Osteoblast (primary cell): ENCODE measurements around the gene TICAM2. TPM values are rescaled to one million over a fixed set of nuclear protein-coding genes. Genes with fewer than 3 reads are reported as not detected.
A peak's percentile ranks its signal among the peaks of the same experiment; 100 is the strongest.

ENCODE experiments used
- DNase-seq: peaks from one replicate; pipeline ENCODE4 v3.0.0; 2011; ENCODE audit warnings: low spot score, mixed read lengths; ENCODE audit not compliant: insufficient read length; ENCODE audit errors: missing footprints
- H2AFZ ChIP-seq: 2 replicates; pipeline ENCODE4 v1.6.0; 2011; ENCODE audit warnings: mild to moderate bottlenecking, low read length
- H3K27ac ChIP-seq: 2 replicates; pipeline ENCODE4 v1.5.1; 2011; ENCODE audit warnings: mild to moderate bottlenecking, low read depth, low read length, moderate library complexity
- H3K27me3 ChIP-seq: 2 replicates; pipeline ENCODE4 v1.6.0; 2012; ENCODE audit warnings: mild to moderate bottlenecking, control low read depth, inconsistent platforms, low read length, moderate library complexity; ENCODE audit not compliant: insufficient read depth
- H3K36me3 ChIP-seq: 2 replicates; pipeline ENCODE4 v1.5.1; 2011; ENCODE audit warnings: mild to moderate bottlenecking, low read length, control low read depth, moderate library complexity; ENCODE audit not compliant: insufficient read depth
- H3K4me1 ChIP-seq: 2 replicates; pipeline ENCODE4 v1.5.1; 2011; ENCODE audit warnings: mild to moderate bottlenecking, low read length, control low read depth, moderate library complexity; ENCODE audit not compliant: insufficient read depth
- H3K4me2 ChIP-seq: 2 replicates; pipeline ENCODE4 v1.6.0; 2011; ENCODE audit warnings: mild to moderate bottlenecking, low read length; ENCODE audit not compliant: insufficient read depth
- H3K4me3 ChIP-seq: fragments of 200-600 bp; sonication (generic); 3 replicates; pipeline ENCODE4 v1.5.1; 2012; ENCODE audit warnings: mild to moderate bottlenecking, low read length, inconsistent platforms; ENCODE audit not compliant: insufficient read depth
- H3K79me2 ChIP-seq: 2 replicates; pipeline ENCODE4 v1.6.0; 2012; ENCODE audit warnings: mild to moderate bottlenecking, low read length, control low read depth, inconsistent platforms; ENCODE audit not compliant: insufficient read depth
- H3K9me3 ChIP-seq: 2 replicates; pipeline ENCODE4 v1.5.1; 2011; ENCODE audit warnings: low read depth, low read length, control low read depth
- H4K20me1 ChIP-seq: 2 replicates; pipeline ENCODE4 v1.6.0; 2012; ENCODE audit warnings: mild to moderate bottlenecking, low read length, control low read depth; ENCODE audit not compliant: insufficient read depth
- total RNA-seq: library from RNA; depleted of rRNA; stranded (reverse); fragments of >200 nt; gene quantifications from 2 replicates; pipeline ENCODE4 v1.2.3, GENCODE V29; 2012
- TF ChIP-seq, protein P1 (sequence below): IDR thresholded peaks from 2 replicates; pipeline ENCODE4 v1.5.1; 2011; ENCODE audit warnings: mild to moderate bottlenecking, low read depth, low read length, moderate library complexity; ENCODE audit errors: extremely low read depth

The TICAM2 gene
- total RNA-seq, 1 donor: 6.9 TPM

DNA sequence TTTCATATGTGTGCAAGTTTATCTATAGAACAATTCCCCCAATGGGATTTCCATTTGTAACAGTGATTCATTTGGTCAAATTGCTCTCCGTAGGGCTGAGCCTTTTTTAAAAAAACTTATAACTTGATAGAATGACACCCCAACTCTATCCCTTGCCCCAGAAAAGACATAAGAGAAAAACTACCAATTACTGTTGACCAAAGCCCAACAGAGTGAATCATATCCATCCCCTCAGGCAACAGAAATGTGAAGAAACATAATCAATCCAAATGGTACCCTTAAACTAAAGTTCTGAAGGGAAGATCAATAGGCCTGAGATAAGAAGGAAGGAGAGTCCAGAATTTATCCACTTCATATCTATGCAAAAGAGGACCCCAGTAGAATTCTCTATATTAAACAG is 17.8 kb downstream of the TICAM2 start:
- Histone ChIP-seq H3K4me2 (no peak overlapping the region), H4K20me1 (peaks cover 11% of the 10 kb centered on the region), H3K4me3 (no peak overlapping the region), H3K9me3 (no peaks in the 10 kb centered on the region), H3K27ac (peak overlapping the region; percentile 90), H3K27me3 (no peaks in the 10 kb centered on the region), H2AFZ (no peak overlapping the region), H3K36me3 (peaks cover 5% of the 10 kb centered on the region), H3K79me2 (peaks cover 89% of the 10 kb centered on the region), H3K4me1 (peaks cover 25% of the 10 kb centered on the region)
- TF ChIP-seq, protein P1, sequence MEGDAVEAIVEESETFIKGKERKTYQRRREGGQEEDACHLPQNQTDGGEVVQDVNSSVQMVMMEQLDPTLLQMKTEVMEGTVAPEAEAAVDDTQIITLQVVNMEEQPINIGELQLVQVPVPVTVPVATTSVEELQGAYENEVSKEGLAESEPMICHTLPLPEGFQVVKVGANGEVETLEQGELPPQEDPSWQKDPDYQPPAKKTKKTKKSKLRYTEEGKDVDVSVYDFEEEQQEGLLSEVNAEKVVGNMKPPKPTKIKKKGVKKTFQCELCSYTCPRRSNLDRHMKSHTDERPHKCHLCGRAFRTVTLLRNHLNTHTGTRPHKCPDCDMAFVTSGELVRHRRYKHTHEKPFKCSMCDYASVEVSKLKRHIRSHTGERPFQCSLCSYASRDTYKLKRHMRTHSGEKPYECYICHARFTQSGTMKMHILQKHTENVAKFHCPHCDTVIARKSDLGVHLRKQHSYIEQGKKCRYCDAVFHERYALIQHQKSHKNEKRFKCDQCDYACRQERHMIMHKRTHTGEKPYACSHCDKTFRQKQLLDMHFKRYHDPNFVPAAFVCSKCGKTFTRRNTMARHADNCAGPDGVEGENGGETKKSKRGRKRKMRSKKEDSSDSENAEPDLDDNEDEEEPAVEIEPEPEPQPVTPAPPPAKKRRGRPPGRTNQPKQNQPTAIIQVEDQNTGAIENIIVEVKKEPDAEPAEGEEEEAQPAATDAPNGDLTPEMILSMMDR: no peak
- DNase-seq: no peak

DNA sequence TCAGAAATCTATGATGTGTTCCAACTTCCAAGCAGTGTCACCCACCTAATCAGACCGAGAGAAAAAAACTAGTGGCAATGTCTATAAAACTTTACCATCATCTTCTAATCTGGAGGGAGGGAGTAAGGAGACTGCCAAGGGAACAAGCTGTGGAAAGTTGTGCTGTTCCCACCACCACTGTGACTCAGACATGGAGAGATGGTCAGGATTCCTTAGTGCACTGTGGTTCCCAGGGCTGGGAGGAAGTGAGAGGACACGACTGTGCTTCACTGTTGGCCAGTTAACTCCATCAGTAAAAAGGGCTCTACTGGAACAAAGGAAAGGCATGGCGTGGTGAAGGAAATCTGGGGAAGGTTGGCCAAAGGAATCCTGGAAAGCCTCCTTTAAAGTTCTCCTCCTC is 18.8 kb downstream of the TICAM2 start:
- Histone ChIP-seq H3K9me3 (no peaks in the 10 kb centered on the region), H3K4me3 (no peak overlapping the region), H3K36me3 (peaks cover 5% of the 10 kb centered on the region), H3K4me2 (peak overlapping the region; percentile 14), H3K27me3 (no peaks in the 10 kb centered on the region), H2AFZ (no peak overlapping the region), H3K79me2 (peaks cover 87% of the 10 kb centered on the region), H3K4me1 (peaks cover 30% of the 10 kb centered on the region), H4K20me1 (peaks cover 8% of the 10 kb centered on the region), H3K27ac (peak overlapping the region; percentile 90)
- TF ChIP-seq, protein P1: no peak
- DNase-seq: peak; percentile 83

DNA sequence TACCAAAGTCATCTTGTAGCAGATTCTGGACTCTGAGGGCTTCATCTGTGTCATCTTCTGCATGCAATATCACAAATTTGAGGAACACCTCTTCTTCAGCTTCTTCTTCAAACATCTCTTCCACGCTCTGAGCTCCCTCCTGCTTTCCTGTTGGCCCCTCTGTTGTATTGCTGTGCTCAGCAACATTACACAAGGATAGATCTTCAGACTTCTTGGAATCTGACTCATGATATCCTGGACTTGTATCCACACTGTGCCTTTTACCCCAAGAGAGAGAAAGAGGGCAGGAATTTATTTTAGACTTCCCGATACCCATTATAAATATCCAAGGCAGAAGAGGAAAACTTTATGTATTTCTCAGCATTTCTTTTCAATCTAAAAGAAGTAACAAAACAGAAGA is 21.3 kb downstream of the TICAM2 start:
- H3K79me2 ChIP-seq: peaks cover 66% of the 10 kb centered on the region
- no peaks in the 10 kb centered on the region for H3K27me3 ChIP-seq
- no peak overlapping the region for H3K4me3 ChIP-seq
- peaks cover 37% of the 10 kb centered on the region for H3K4me1 ChIP-seq
- no peaks in the 10 kb centered on the region for H4K20me1 ChIP-seq
- H3K36me3 ChIP-seq: peaks cover 8% of the 10 kb centered on the region
- no peak overlapping the region for H3K4me2 ChIP-seq
- TF ChIP-seq, protein P1: no peak
- H3K27ac ChIP-seq: peak overlapping the region; percentile 23
- no peak for DNase-seq
- H3K9me3 ChIP-seq: no peaks in the 10 kb centered on the region
- H2AFZ ChIP-seq: no peak overlapping the region

DNA sequence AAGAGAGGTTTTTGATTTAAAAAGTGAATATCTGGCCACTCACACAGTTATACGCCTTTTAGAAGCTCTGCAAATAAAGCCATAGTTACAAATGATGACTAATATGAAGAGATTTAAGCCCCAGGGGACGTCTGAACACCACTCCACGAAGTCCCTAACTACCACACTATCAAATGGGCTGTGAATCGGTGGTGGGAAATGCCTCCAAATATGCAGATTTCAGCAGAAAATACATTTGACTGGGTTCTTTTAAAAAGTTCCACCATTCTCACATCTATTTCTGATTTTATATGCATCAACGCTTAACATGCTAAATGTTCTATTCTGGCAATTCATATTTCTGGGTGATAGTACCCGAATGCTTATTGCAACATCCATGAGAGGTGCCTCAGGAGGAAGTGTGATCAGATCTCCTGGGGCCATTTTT is 22.5 kb downstream of the TICAM2 start:
- Histone ChIP-seq H4K20me1 (no peaks in the 10 kb centered on the region), H3K27ac (peak overlapping the region; percentile 40), H3K4me1 (peaks cover 45% of the 10 kb centered on the region), H3K79me2 (peaks cover 54% of the 10 kb centered on the region), H2AFZ (no peak overlapping the region), H3K36me3 (peaks cover 8% of the 10 kb centered on the region), H3K4me2 (no peak overlapping the region), H3K9me3 (no peaks in the 10 kb centered on the region), H3K27me3 (no peaks in the 10 kb centered on the region), H3K4me3 (no peak overlapping the region)
- DNase-seq: no peak
- TF ChIP-seq, protein P1: no peak
